ENCODE data around the gene PDILT. TPM values are rescaled to one million over a fixed set of nuclear protein-coding genes. Genes with fewer than 3 reads are reported as not detected.

The PDILT gene
- total RNA-seq, 1 experiment from 2014 or later: not detected

- H4K5ac ChIP-seq (ENCODE audit: insufficient read length, low read depth, low read length): no peak overlapping the region
- H2BK120ac ChIP-seq (ENCODE audit: low read depth, low read length, poor library complexity, severe bottlenecking): no peak overlapping the region
- no peak for DNase-seq
- no peak overlapping the region for H3K23ac ChIP-seq (ENCODE audit: insufficient read length, low read depth, low read length)
- no peak overlapping the region for H3K56ac ChIP-seq (ENCODE audit: insufficient read length, low read depth, low read length)
- no peak overlapping the region for H4K91ac ChIP-seq (ENCODE audit: insufficient read length, low read depth, low read length)
- no peak overlapping the region for H3K18ac ChIP-seq (ENCODE audit: insufficient read length, low read depth, low read length)
- Mint-ChIP-seq H3K27ac (no peak overlapping the region), H3K4me3 (no peak overlapping the region), H3K9me3 (no peaks in the 10 kb centered on the region; a peak in 1 of 5 replicates), H3K36me3 (ENCODE audit: insufficient read depth in 1 of 3, low read depth in 3 of 3) (no peaks in the 10 kb centered on the region), H3K4me1 (peaks cover 8 to 15% of the 10 kb centered on the region in 2 experiments), H3K27me3 (ENCODE audit: low read depth) (no peaks in the 10 kb centered on the region; the same call in 1 of the 2 replicates)
- H3K9me3 ChIP-seq (ENCODE audit: control insufficient read depth, low read depth, low read length): no peaks in the 10 kb centered on the region
- no peak overlapping the region for H2BK15ac ChIP-seq (ENCODE audit: low read depth, low read length)
- H2BK20ac ChIP-seq (ENCODE audit: low read depth, low read length, poor library complexity, severe bottlenecking): no peak overlapping the region
- H2AK5ac ChIP-seq (ENCODE audit: insufficient read length, low read length): no peak overlapping the region
- H3K23me2 ChIP-seq (ENCODE audit: insufficient read length, low read depth, low read length, poor library complexity, severe bottlenecking): no peaks in the 10 kb centered on the region
- H3K27me3 ChIP-seq (ENCODE audit: insufficient read depth, low read length): no peaks in the 10 kb centered on the region
- H3K4ac ChIP-seq (ENCODE audit: low read depth, low read length): no peak overlapping the region
- no peak overlapping the region for H4K8ac ChIP-seq (replicated peaks; ENCODE audit: insufficient read length, low read depth, low read length)
- no peak overlapping the region for H3K14ac ChIP-seq (ENCODE audit: insufficient read depth, low read length)
- H2BK12ac ChIP-seq (ENCODE audit: insufficient read length, low read depth, low read length): no peak overlapping the region
- WGBS (ENCODE audit: extremely low coverage, insufficient read length, low lambda C conversion rate): no CpG with 5 or more reads among the region's 1 CpG
- TF ChIP-seq CTCF (conservative IDR thresholded peaks at IDR 0.05): no peak
- H2AFZ ChIP-seq (ENCODE audit: low read length): no peak overlapping the region
- no peak overlapping the region for H3T11ph ChIP-seq (ENCODE audit: low read length)
- H2BK5ac ChIP-seq (ENCODE audit: insufficient read length, low read length): no peak overlapping the region
- H3K4me1 ChIP-seq (ENCODE audit: insufficient read depth, low read length): no peaks in the 10 kb centered on the region
- no peaks in the 10 kb centered on the region for H3K79me1 ChIP-seq (ENCODE audit: insufficient read depth, low read depth, low read length, poor library complexity, severe bottlenecking)
- H3K4me2 ChIP-seq (ENCODE audit: insufficient read depth, insufficient read length, low read length): no peak overlapping the region
- no peak overlapping the region for H3K27ac ChIP-seq (ENCODE audit: insufficient read length, low read depth, low read length)
- H3K9ac ChIP-seq (ENCODE audit: extremely low read depth, insufficient read length, low read length): no peak overlapping the region
- H3K79me2 ChIP-seq (ENCODE audit: insufficient read depth, low read length): no peaks in the 10 kb centered on the region
- no peaks in the 10 kb centered on the region for H4K20me1 ChIP-seq (ENCODE audit: control insufficient read depth, insufficient read depth, insufficient read length)
Measured at GRCh38 chr16:20334396-20334795, 70.1 kb downstream of the PDILT start.

Data from H9 (cell line).